HG02938 (cell line): ENCODE results near the gene ASCC1.

Experiments
- ATAC-seq: cut with Tn5 transposase; IDR thresholded peaks from one replicate; pipeline ENCODE4 v1.9.1; 2021; ENCODE audit warnings: mild to moderate bottlenecking, moderate library complexity; ENCODE audit not compliant: unreplicated experiment

ASCC1 gene

GRCh38 chr10:72105098-72105475 is 111.0 kb downstream of the ASCC1 start:
- no peak for ATAC-seq

- ATAC-seq: no peak
Observed at GRCh38 chr10:72104472-72105097, 111.5 kb downstream of the ASCC1 start.

- no peak for ATAC-seq
Observed at GRCh38 chr10:72099600-72099921, 116.5 kb downstream of the ASCC1 start.

GRCh38 chr10:72098836-72099599 is 117.1 kb downstream of the ASCC1 start:
- no peak for ATAC-seq

GRCh38 chr10:72098301-72098835 is 117.7 kb downstream of the ASCC1 start:
- ATAC-seq: no peak

- ATAC-seq: no peak
Observed at GRCh38 chr10:72097448-72098300, 118.4 kb downstream of the ASCC1 start.

GRCh38 chr10:72096115-72097000 is 119.7 kb downstream of the ASCC1 start:
- no peak for ATAC-seq

GRCh38 chr10:72095195-72095594 is 120.9 kb downstream of the ASCC1 start:
- ATAC-seq: no peak

- no peak for ATAC-seq
Observed at GRCh38 chr10:72094574-72094973, 121.5 kb downstream of the ASCC1 start.

- ATAC-seq: no peak
Observed at GRCh38 chr10:72093450-72093849, 122.6 kb downstream of the ASCC1 start.

- no peak for ATAC-seq
Observed at GRCh38 chr10:72092987-72093386, 123.1 kb downstream of the ASCC1 start.

- ATAC-seq: no peak
Observed at GRCh38 chr10:72092171-72092924, 123.7 kb downstream of the ASCC1 start.

- ATAC-seq: no peak
Observed at GRCh38 chr10:72090326-72090725, 125.8 kb downstream of the ASCC1 start.

- no peak for ATAC-seq
Observed at GRCh38 chr10:72089618-72090017, 126.5 kb downstream of the ASCC1 start.

GRCh38 chr10:72088889-72089575 is 127.0 kb downstream of the ASCC1 start:
- no peak for ATAC-seq

GRCh38 chr10:72087969-72088888 is 127.8 kb downstream of the ASCC1 start, which contains the start of gene SPOCK2:
Gene SPOCK2 (minus strand): TSS chr10:72088551. CDS start chr10:72088328, 223 bp downstream.
- ATAC-seq: no peak

- no peak for ATAC-seq
Observed at GRCh38 chr10:72087392-72087968, 128.6 kb downstream of the ASCC1 start.
